HG02840 (cell line): ENCODE results near the gene NTN5.
"Not testable (repeated sequence)": the region's sequence is repeated elsewhere in the genome, so short reads cannot be mapped to it uniquely, and the experiment has no call there.

Experiments
- ATAC-seq: cut with Tn5 transposase; IDR thresholded peaks from one replicate; pipeline ENCODE4 v1.9.1; 2021; ENCODE audit warnings: mild to moderate bottlenecking, moderate library complexity, moderate number of reproducible peaks; ENCODE audit not compliant: unreplicated experiment, low FRiP score

The NTN5 gene

GRCh38 chr19:48672994-48673393, at the start of gene NTN5:
TSS of gene NTN5 (minus strand) at chr19:48673017. CDS start at chr19:48670986, 2,031 bp downstream.
- no peak for ATAC-seq

- no peak for ATAC-seq
These were observed 49.4 kb upstream of the NTN5 start for GRCh38 chr19:48722196-48722708.

- peak; percentile 75 for ATAC-seq
These were observed 47.9 kb upstream of the NTN5 start for GRCh38 chr19:48720613-48721296.

GRCh38 chr19:48720251-48720612, 47.4 kb upstream of the NTN5 start:
- ATAC-seq, result no peak

GRCh38 chr19:48719263-48720171, 46.7 kb upstream of the NTN5 start, which contains the start of gene MAMSTR:
TSS of gene MAMSTR (minus strand) at chr19:48719725. CDS start at chr19:48719031, 694 bp downstream.
- no peak for ATAC-seq

- ATAC-seq, result no peak
These were observed 46.0 kb upstream of the NTN5 start for GRCh38 chr19:48718711-48719231.

GRCh38 chr19:48718106-48718505, 45.3 kb upstream of the NTN5 start:
- ATAC-seq, result not testable (repeated sequence)

- no peak for ATAC-seq
These were observed 43.9 kb upstream of the NTN5 start for GRCh38 chr19:48716562-48717291.

GRCh38 chr19:48715681-48716171, 42.9 kb upstream of the NTN5 start:
- ATAC-seq, result no peak

GRCh38 chr19:48714759-48715675, 42.2 kb upstream of the NTN5 start:
- no peak for ATAC-seq

- ATAC-seq, result peak; percentile 94
These were observed 41.3 kb upstream of the NTN5 start for GRCh38 chr19:48713864-48714755.

GRCh38 chr19:48713041-48713863, 40.4 kb upstream of the NTN5 start:
- ATAC-seq, result no peak

- no peak for ATAC-seq
These were observed 38.4 kb upstream of the NTN5 start for GRCh38 chr19:48711106-48711662.

- ATAC-seq, result no peak
These were observed 35.7 kb upstream of the NTN5 start for GRCh38 chr19:48708471-48708870.

- no peak for ATAC-seq
These were observed 32.6 kb upstream of the NTN5 start for GRCh38 chr19:48705431-48705830.

- no peak for ATAC-seq
These were observed 30.5 kb upstream of the NTN5 start for GRCh38 chr19:48703316-48703715.

GRCh38 chr19:48702701-48703100, 29.9 kb upstream of the NTN5 start:
- ATAC-seq, result no peak
